ENCODE data around the gene RRP15.

The RRP15 gene, protein sequence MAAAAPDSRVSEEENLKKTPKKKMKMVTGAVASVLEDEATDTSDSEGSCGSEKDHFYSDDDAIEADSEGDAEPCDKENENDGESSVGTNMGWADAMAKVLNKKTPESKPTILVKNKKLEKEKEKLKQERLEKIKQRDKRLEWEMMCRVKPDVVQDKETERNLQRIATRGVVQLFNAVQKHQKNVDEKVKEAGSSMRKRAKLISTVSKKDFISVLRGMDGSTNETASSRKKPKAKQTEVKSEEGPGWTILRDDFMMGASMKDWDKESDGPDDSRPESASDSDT

GRCh38 chr1:218284917-218285635 is at the start of gene RRP15:
TSS of gene RRP15 (plus strand) at chr1:218285293. CDS start at chr1:218285317, 24 bp downstream.
- Histone ChIP-seq H3K4me3 (ENCODE audit: low read length) (peak within 1 kb of the TSS; percentile 94), H3K4me1 (ENCODE audit: insufficient read depth, low read length) (peaks cover 15% of the 10 kb centered on the region), H3K27me3 (ENCODE audit: insufficient read depth, low read length) (no peaks in the 10 kb centered on the region), H3K9me3 (ENCODE audit: low read length) (peaks cover 3% of the 10 kb centered on the region), H3K36me3 (ENCODE audit: insufficient read depth, low read length) (no peaks in the 10 kb centered on the region), H2AFZ (ENCODE audit: low read depth, low read length) (peak within 1 kb of the TSS; percentile 92)

DNA sequence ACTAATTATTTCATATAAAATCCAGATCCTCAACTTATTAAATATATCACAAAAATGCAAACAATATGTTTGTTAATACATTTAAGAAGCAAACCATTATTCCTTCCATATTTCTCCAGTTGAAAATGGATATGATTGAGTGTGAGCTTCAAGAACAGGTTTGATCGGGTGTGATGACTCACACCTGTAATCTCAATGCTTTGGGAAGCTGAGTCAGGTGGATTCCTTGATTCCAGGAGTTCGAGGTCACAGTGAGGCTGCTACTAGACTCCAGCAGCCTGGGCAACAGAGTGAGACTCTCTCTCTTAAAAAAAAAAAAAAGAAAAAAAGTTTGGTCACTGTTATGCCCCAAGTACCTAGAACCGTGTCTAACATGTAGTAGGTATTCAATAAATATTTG is 42.9 kb upstream of the RRP15 start:
- Histone ChIP-seq H2AFZ (ENCODE audit: low read depth, low read length) (no peak overlapping the region), H3K4me3 (ENCODE audit: low read length) (no peak overlapping the region), H3K36me3 (ENCODE audit: insufficient read depth, low read length) (no peaks in the 10 kb centered on the region), H3K9me3 (ENCODE audit: low read length) (no peaks in the 10 kb centered on the region), H3K4me1 (ENCODE audit: insufficient read depth, low read length) (no peaks in the 10 kb centered on the region), H3K27me3 (ENCODE audit: insufficient read depth, low read length) (no peaks in the 10 kb centered on the region)

DNA sequence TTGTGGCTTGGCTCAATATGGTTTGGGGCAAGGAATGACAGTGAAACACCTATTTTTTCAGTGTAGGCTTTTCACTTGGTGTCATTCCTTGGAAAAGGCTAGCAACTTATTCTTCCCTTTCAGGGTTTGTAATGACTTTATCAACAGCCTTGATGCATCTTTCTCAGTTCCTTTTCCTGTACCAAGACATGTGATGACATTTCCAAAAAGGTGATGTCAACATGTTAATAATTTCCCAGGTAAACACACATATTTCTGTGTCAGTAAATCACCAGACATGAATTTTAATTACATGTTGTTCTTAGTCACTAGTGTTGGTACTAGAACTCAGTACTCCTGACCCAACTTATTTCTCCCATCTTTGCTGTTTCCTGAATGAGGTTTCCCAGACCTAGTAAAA is 37.8 kb upstream of the RRP15 start:
- no peaks in the 10 kb centered on the region for H3K9me3 ChIP-seq (ENCODE audit: low read length)
- H3K4me3 ChIP-seq (ENCODE audit: low read length), result no peak overlapping the region
- peaks cover 9% of the 10 kb centered on the region for H3K4me1 ChIP-seq (ENCODE audit: insufficient read depth, low read length)
- H3K27me3 ChIP-seq (ENCODE audit: insufficient read depth, low read length), result no peaks in the 10 kb centered on the region
- H3K36me3 ChIP-seq (ENCODE audit: insufficient read depth, low read length), result no peaks in the 10 kb centered on the region
- H2AFZ ChIP-seq (ENCODE audit: low read depth, low read length), result no peak overlapping the region

GRCh38 chr1:218249338-218250140 is 35.6 kb upstream of the RRP15 start:
- Histone ChIP-seq H3K27me3 (ENCODE audit: insufficient read depth, low read length) (no peaks in the 10 kb centered on the region), H3K4me1 (ENCODE audit: insufficient read depth, low read length) (peaks cover 11% of the 10 kb centered on the region), H3K9me3 (ENCODE audit: low read length) (no peaks in the 10 kb centered on the region)

DNA sequence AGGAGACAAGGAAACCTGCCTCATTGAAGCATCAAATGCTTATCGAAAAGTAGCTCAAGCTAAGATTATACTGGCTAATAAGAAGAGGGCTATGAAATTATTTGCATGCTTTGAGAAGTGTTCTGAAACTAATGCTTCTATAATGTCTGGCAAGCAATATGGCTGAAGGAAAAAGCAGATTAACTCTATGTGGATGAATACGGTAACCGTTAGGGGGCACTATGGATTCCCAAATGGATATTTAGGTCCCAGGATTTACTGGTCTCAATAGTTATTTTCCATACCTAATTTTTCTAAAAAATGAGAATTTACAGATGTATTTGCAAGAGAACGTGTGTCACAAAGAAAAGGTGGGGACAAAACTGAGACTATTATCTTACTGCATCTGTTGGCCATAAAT is 34.6 kb upstream of the RRP15 start:
- Histone ChIP-seq H3K4me1 (ENCODE audit: insufficient read depth, low read length) (peaks cover 12% of the 10 kb centered on the region), H3K4me3 (ENCODE audit: low read length) (no peak overlapping the region), H3K9me3 (ENCODE audit: low read length) (no peaks in the 10 kb centered on the region), H2AFZ (ENCODE audit: low read depth, low read length) (no peak overlapping the region), H3K27me3 (ENCODE audit: insufficient read depth, low read length) (no peaks in the 10 kb centered on the region), H3K36me3 (ENCODE audit: insufficient read depth, low read length) (no peaks in the 10 kb centered on the region)

More at GRCh38 chr1:218249338-218250140, 35.6 kb upstream of the RRP15 start:
- H2AFZ ChIP-seq (ENCODE audit: low read depth, low read length), result no peak overlapping the region
- H3K36me3 ChIP-seq (ENCODE audit: insufficient read depth, low read length), result no peaks in the 10 kb centered on the region
- H3K4me3 ChIP-seq (ENCODE audit: low read length), result no peak overlapping the region

DNA sequence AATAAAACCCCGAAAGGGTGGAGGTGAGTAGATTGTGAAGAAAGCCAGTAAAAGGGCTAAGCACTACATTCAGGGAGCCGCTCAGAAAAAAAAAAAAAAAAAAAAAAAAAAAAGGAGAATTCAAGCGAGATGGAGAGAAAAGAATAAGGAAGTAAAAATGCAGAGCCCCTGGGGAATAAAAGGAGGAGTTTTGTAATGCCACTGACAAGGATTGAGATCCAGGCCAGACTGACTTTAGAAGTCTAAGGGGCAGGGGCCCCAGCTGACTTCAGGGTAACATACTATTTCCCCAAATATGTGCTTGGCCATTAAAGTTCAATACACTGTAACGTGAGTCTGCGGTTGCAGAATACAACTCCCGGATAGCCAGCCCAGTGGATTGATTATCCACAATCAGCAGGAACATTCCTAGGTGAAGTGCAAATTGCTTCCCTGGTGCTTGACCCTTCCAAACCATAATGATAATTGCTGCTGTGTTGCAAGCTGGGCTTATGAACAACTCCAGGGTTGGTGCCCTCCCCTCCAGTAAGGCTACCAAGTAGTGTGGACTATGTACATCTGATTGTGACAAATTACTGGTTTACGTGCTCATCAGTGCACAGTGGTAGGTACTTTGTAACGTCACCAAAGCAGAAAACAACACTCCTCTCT is 30.7 kb upstream of the RRP15 start:
- no peaks in the 10 kb centered on the region for H3K27me3 ChIP-seq (ENCODE audit: insufficient read depth, low read length)
- H2AFZ ChIP-seq (ENCODE audit: low read depth, low read length), result no peak overlapping the region
- no peak overlapping the region for H3K4me3 ChIP-seq (ENCODE audit: low read length)
- H3K9me3 ChIP-seq (ENCODE audit: low read length), result peaks cover 2% of the 10 kb centered on the region
- H3K36me3 ChIP-seq (ENCODE audit: insufficient read depth, low read length), result no peaks in the 10 kb centered on the region
- peaks cover 7% of the 10 kb centered on the region for H3K4me1 ChIP-seq (ENCODE audit: insufficient read depth, low read length)

DNA sequence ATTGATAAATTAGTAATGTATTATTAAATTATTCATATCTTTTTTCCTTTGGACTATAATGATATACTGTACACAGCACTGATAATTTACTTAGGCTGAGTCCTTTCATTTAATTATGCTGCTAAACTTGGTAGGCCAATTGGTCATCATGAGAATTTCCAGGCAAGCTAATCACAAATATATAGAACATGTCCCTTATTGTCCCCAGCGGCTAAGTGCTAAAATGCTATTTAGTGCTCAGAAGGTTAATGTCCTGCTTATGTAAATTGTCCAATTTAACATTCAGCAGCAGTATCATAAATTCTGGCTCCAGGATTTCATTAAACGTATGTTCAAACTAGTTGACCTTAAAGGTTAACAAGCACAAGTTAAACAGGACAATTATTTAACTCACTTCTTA is 30.0 kb upstream of the RRP15 start:
- H3K4me1 ChIP-seq (ENCODE audit: insufficient read depth, low read length), result peaks cover 3% of the 10 kb centered on the region
- H3K4me3 ChIP-seq (ENCODE audit: low read length), result no peak overlapping the region
- no peaks in the 10 kb centered on the region for H3K36me3 ChIP-seq (ENCODE audit: insufficient read depth, low read length)
- H2AFZ ChIP-seq (ENCODE audit: low read depth, low read length), result no peak overlapping the region
- H3K9me3 ChIP-seq (ENCODE audit: low read length), result peaks cover 2% of the 10 kb centered on the region
- no peaks in the 10 kb centered on the region for H3K27me3 ChIP-seq (ENCODE audit: insufficient read depth, low read length)

DNA sequence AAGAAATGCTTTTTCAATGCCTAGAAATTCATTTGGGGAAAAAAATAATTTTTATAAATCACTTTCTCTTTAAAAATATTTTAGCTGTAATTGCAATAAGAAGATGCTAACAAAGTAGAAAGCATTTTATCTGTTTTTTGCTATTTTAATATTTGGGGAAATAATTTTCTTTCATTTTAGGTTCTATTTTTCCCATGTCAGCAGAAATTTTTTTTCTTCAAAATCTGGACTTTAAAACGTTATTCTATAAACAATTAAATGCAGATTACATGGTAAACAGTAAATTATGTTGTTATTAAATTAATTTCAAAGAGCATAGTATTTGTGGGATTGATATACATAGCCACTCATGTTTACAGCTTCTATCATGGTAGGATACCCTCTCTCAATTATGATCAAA is 27.7 kb upstream of the RRP15 start:
- H3K27me3 ChIP-seq (ENCODE audit: insufficient read depth, low read length), result no peaks in the 10 kb centered on the region
- no peaks in the 10 kb centered on the region for H3K36me3 ChIP-seq (ENCODE audit: insufficient read depth, low read length)
- no peak overlapping the region for H2AFZ ChIP-seq (ENCODE audit: low read depth, low read length)
- peaks cover 2% of the 10 kb centered on the region for H3K9me3 ChIP-seq (ENCODE audit: low read length)
- H3K4me3 ChIP-seq (ENCODE audit: low read length), result no peak overlapping the region
- peaks cover 3% of the 10 kb centered on the region for H3K4me1 ChIP-seq (ENCODE audit: insufficient read depth, low read length)

- H3K4me3 ChIP-seq (ENCODE audit: low read length), result no peak overlapping the region
- H3K9me3 ChIP-seq (ENCODE audit: low read length), result peaks cover 2% of the 10 kb centered on the region
- H3K4me1 ChIP-seq (ENCODE audit: insufficient read depth, low read length), result peaks cover 3% of the 10 kb centered on the region
- H3K36me3 ChIP-seq (ENCODE audit: insufficient read depth, low read length), result no peaks in the 10 kb centered on the region
- H2AFZ ChIP-seq (ENCODE audit: low read depth, low read length), result no peak overlapping the region
- no peaks in the 10 kb centered on the region for H3K27me3 ChIP-seq (ENCODE audit: insufficient read depth, low read length)
Measured at GRCh38 chr1:218257971-218258370, 27.1 kb upstream of the RRP15 start.

GRCh38 chr1:218259339-218259738 is 25.8 kb upstream of the RRP15 start:
- H2AFZ ChIP-seq (ENCODE audit: low read depth, low read length), result no peak overlapping the region
- H3K9me3 ChIP-seq (ENCODE audit: low read length), result peaks cover 2% of the 10 kb centered on the region
- no peaks in the 10 kb centered on the region for H3K36me3 ChIP-seq (ENCODE audit: insufficient read depth, low read length)
- H3K4me3 ChIP-seq (ENCODE audit: low read length), result no peak overlapping the region
- peaks cover 3% of the 10 kb centered on the region for H3K4me1 ChIP-seq (ENCODE audit: insufficient read depth, low read length)
- H3K27me3 ChIP-seq (ENCODE audit: insufficient read depth, low read length), result no peaks in the 10 kb centered on the region

- Histone ChIP-seq H3K4me3 (ENCODE audit: low read length) (no peak overlapping the region), H3K9me3 (ENCODE audit: low read length) (peaks cover 2% of the 10 kb centered on the region), H3K4me1 (ENCODE audit: insufficient read depth, low read length) (no peaks in the 10 kb centered on the region), H3K36me3 (ENCODE audit: insufficient read depth, low read length) (no peaks in the 10 kb centered on the region), H2AFZ (ENCODE audit: low read depth, low read length) (no peak overlapping the region), H3K27me3 (ENCODE audit: insufficient read depth, low read length) (no peaks in the 10 kb centered on the region)
Measured at GRCh38 chr1:218259800-218260199, 25.3 kb upstream of the RRP15 start.

- no peaks in the 10 kb centered on the region for H3K4me1 ChIP-seq (ENCODE audit: insufficient read depth, low read length)
- no peaks in the 10 kb centered on the region for H3K27me3 ChIP-seq (ENCODE audit: insufficient read depth, low read length)
- H3K9me3 ChIP-seq (ENCODE audit: low read length), result peaks cover 2% of the 10 kb centered on the region
- H2AFZ ChIP-seq (ENCODE audit: low read depth, low read length), result no peak overlapping the region
- no peaks in the 10 kb centered on the region for H3K36me3 ChIP-seq (ENCODE audit: insufficient read depth, low read length)
- H3K4me3 ChIP-seq (ENCODE audit: low read length), result no peak overlapping the region
Measured at GRCh38 chr1:218262259-218262658, 22.8 kb upstream of the RRP15 start.

DNA sequence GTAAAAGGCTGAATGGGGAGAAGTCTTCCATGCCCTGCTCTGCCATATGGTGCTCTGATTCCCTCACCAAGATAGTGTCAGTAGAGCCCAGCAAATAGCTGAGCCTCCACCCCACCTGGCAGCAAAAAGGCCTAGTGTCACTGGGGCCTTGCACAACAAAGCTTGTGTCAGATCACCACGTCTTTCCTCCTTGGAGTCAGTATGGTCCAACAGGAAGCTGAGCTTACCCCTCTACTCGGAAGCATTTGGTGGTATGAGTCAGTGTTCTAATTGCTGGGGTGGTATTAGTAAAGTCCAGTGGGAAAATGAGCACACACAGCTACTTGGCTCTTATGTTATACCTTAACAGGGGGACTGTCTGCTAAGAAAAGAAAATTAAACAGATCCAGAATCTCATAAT is 18.7 kb upstream of the RRP15 start:
- H3K27me3 ChIP-seq (ENCODE audit: insufficient read depth, low read length), result no peaks in the 10 kb centered on the region
- H3K4me1 ChIP-seq (ENCODE audit: insufficient read depth, low read length), result no peaks in the 10 kb centered on the region
- H2AFZ ChIP-seq (ENCODE audit: low read depth, low read length), result no peak overlapping the region
- H3K4me3 ChIP-seq (ENCODE audit: low read length), result no peak overlapping the region
- no peaks in the 10 kb centered on the region for H3K9me3 ChIP-seq (ENCODE audit: low read length)
- no peaks in the 10 kb centered on the region for H3K36me3 ChIP-seq (ENCODE audit: insufficient read depth, low read length)

Measured in neuron (in vitro differentiated cells).